Trophoblast cell (in vitro differentiated cells and primary cell): ENCODE data around the gene KRT77.

ENCODE experiments used
- DNase-seq, 2 donors: peaks; one replicate each; pipeline ENCODE4 v3.0.0-alpha.2; 2016
- H2AFZ ChIP-seq: 2 replicates; pipeline ENCODE4 v1.6.1; 2013; ENCODE audit warnings: low read length, moderate library complexity, mild to moderate bottlenecking; ENCODE audit not compliant: insufficient read depth, poor library complexity
- H2AK5ac ChIP-seq: 2 replicates; pipeline ENCODE4 v1.6.1; 2013; ENCODE audit warnings: mild to moderate bottlenecking, low read length
- H2BK120ac ChIP-seq: 2 replicates; pipeline ENCODE4 v1.6.1; 2013; ENCODE audit warnings: low read length, mild to moderate bottlenecking, moderate library complexity; ENCODE audit not compliant: insufficient read depth, poor library complexity
- H2BK12ac ChIP-seq: 2 replicates; pipeline ENCODE4 v1.6.1; 2013; ENCODE audit warnings: mild to moderate bottlenecking, low read length, moderate library complexity
- H2BK5ac ChIP-seq: 2 replicates; pipeline ENCODE4 v1.6.1; 2013; ENCODE audit warnings: low read length, low read depth, moderate library complexity, mild to moderate bottlenecking; ENCODE audit not compliant: poor library complexity
- H3K14ac ChIP-seq: 2 replicates; pipeline ENCODE4 v1.6.1; 2013; ENCODE audit warnings: mild to moderate bottlenecking, low read length
- H3K18ac ChIP-seq: 2 replicates; pipeline ENCODE4 v1.6.1; 2013; ENCODE audit warnings: mild to moderate bottlenecking, low read length
- H3K23ac ChIP-seq: 2 replicates; pipeline ENCODE4 v1.6.1; 2013; ENCODE audit warnings: low read length
- H3K27ac ChIP-seq: 2 replicates; pipeline ENCODE4 v1.5.1; 2013; ENCODE audit warnings: low read depth, mild to moderate bottlenecking, inconsistent platforms, low read length, moderate library complexity
- H3K27me3 ChIP-seq: 2 replicates; pipeline ENCODE4 v1.6.1; 2013; ENCODE audit warnings: inconsistent platforms, mild to moderate bottlenecking, low read length, moderate library complexity; ENCODE audit not compliant: insufficient read depth
- H3K36me3 ChIP-seq, 2 experiments: 1 replicate in 1 of 2; 2 replicates in 1 of 2; pipeline ENCODE4 v1.6.1; 2013; ENCODE audit warnings: low read length in 2 of 2, mild to moderate bottlenecking in 2 of 2, moderate library complexity in 1 of 2; ENCODE audit not compliant: insufficient read depth in 2 of 2, control insufficient read depth in 1 of 2
- H3K4ac ChIP-seq: 2 replicates; pipeline ENCODE4 v1.6.1; 2013; ENCODE audit warnings: low read depth, mild to moderate bottlenecking, low read length, moderate library complexity
- H3K4me1 ChIP-seq, 2 experiments: 1 replicate in 1 of 2; 2 replicates in 1 of 2; pipeline ENCODE4 v1.6.1; 2013; ENCODE audit warnings: low read length in 2 of 2, mild to moderate bottlenecking in 2 of 2, moderate library complexity in 1 of 2; ENCODE audit not compliant: insufficient read depth in 2 of 2, control insufficient read depth in 1 of 2
- H3K4me2 ChIP-seq: 2 replicates; pipeline ENCODE4 v1.6.1; 2013; ENCODE audit warnings: inconsistent platforms, mild to moderate bottlenecking, low read length, moderate library complexity
- H3K4me3 ChIP-seq: 2 replicates; pipeline ENCODE4 v1.5.1; 2013; ENCODE audit warnings: mild to moderate bottlenecking, low read depth, low read length, inconsistent platforms
- H3K79me1 ChIP-seq: one replicate; pipeline ENCODE4 v1.6.1; 2013; ENCODE audit warnings: low read length
- H3K79me2 ChIP-seq: 2 replicates; pipeline ENCODE4 v1.6.1; 2013; ENCODE audit warnings: low read length, mild to moderate bottlenecking; ENCODE audit not compliant: control insufficient read depth, insufficient read depth, poor library complexity
- H3K9ac ChIP-seq: 2 replicates; pipeline ENCODE4 v1.6.1; 2013; ENCODE audit warnings: mild to moderate bottlenecking, low read length
- H3K9me3 ChIP-seq: 2 replicates; pipeline ENCODE4 v1.6.1; 2013; ENCODE audit warnings: low read depth, mild to moderate bottlenecking, control low read depth, inconsistent platforms, low read length; ENCODE audit not compliant: insufficient read depth
- H4K12ac ChIP-seq: 2 replicates; pipeline ENCODE4 v1.6.1; 2013; ENCODE audit warnings: low read depth, mild to moderate bottlenecking, low read length, moderate library complexity
- H4K8ac ChIP-seq: 2 replicates; pipeline ENCODE4 v1.6.1; 2013; ENCODE audit warnings: low read depth, mild to moderate bottlenecking, low read length, moderate library complexity
- H4K91ac ChIP-seq: one replicate; pipeline ENCODE4 v1.6.1; 2013; ENCODE audit warnings: low read depth, mild to moderate bottlenecking, low read length, moderate library complexity
- WGBS: extraction: QIAGEN DNeasy Blood & Tissue Kit; methylation state at CpG from one replicate; pipeline ENCODE4 v1.1.7; 2013; ENCODE audit warnings: missing lambda C conversion rate; ENCODE audit not compliant: insufficient read length, insufficient coverage; ENCODE audit errors: extremely low coverage; 5-methylcytosine and 5-hydroxymethylcytosine counted together

KRT77 gene

DNA sequence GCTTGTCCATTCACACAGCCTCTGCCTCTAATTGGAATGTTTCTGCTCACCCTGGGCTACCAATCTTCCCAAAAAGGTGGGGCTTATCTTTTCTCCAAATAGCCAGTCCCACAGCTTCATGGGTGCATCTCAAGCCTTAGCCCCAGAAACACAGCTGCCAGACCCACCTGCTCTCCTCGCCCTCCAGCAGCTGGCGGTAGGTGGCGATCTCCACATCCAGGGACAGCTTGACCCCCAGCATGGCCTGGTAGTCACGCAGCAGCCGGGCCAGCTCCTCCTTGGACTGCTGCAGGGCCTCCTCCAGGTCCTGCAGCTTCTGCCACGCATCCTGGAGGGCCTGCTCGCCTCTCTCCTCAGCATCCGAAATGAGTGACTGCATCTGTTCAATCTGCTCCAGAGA, 11.1 kb downstream of the KRT77 start:
- no peaks in the 10 kb centered on the region for H3K79me1 ChIP-seq
- H3K36me3 ChIP-seq: no peaks in the 10 kb centered on the region
- no peak overlapping the region for H4K12ac ChIP-seq
- H3K4me1 ChIP-seq: peaks cover 5 to 10% of the 10 kb centered on the region in 2 experiments
- H3K14ac ChIP-seq: no peak overlapping the region
- no peak overlapping the region for H3K18ac ChIP-seq
- no peak overlapping the region for H3K9ac ChIP-seq
- peak in 1 of 2 donors; percentile 41 for DNase-seq
- H4K8ac ChIP-seq: no peak overlapping the region
- H3K23ac ChIP-seq: no peak overlapping the region
- no peak overlapping the region for H2BK120ac ChIP-seq
- H3K4me2 ChIP-seq: no peak overlapping the region
- no CpG with 5 or more reads among the region's 8 CpGs for WGBS
- H3K27ac ChIP-seq: no peak overlapping the region
- H2AFZ ChIP-seq: no peak overlapping the region
- H3K27me3 ChIP-seq: peaks cover 6% of the 10 kb centered on the region
- no peaks in the 10 kb centered on the region for H3K79me2 ChIP-seq
- no peaks in the 10 kb centered on the region for H3K9me3 ChIP-seq
- no peak overlapping the region for H4K91ac ChIP-seq
- H2BK5ac ChIP-seq: no peak overlapping the region
- H2AK5ac ChIP-seq: no peak overlapping the region
- no peak overlapping the region for H3K4ac ChIP-seq
- no peak overlapping the region for H2BK12ac ChIP-seq
- no peak overlapping the region for H3K4me3 ChIP-seq

DNA sequence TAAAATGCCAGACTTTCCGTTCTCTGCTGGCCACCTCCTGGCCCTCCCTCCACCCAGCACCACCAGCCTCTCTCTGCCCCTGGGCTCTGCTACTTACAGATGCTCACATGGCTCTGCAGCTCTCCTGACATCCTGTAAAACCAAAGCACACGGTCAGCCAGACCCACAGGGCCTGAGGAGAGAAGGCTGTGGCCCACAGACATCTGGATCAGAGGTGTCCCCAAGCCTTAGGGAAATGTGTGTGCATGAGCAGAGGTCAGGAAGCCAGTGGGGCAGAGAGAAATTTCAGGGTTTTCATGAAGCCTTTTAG, 11.5 kb downstream of the KRT77 start:
- Histone ChIP-seq H4K12ac (no peak overlapping the region), H3K4me2 (no peak overlapping the region), H3K4me1 (peaks cover 5 to 10% of the 10 kb centered on the region in 2 experiments), H3K14ac (no peak overlapping the region), H3K27me3 (peaks cover 6% of the 10 kb centered on the region), H3K9ac (no peak overlapping the region), H4K91ac (no peak overlapping the region), H2AK5ac (no peak overlapping the region), H3K79me1 (no peaks in the 10 kb centered on the region), H3K27ac (no peak overlapping the region), H3K9me3 (no peaks in the 10 kb centered on the region), H2BK5ac (no peak overlapping the region), H3K4me3 (no peak overlapping the region), H3K4ac (no peak overlapping the region), H3K79me2 (no peaks in the 10 kb centered on the region), H2BK120ac (no peak overlapping the region), H4K8ac (no peak overlapping the region), H3K36me3 (no peaks in the 10 kb centered on the region), H2AFZ (no peak overlapping the region), H3K18ac (no peak overlapping the region), H2BK12ac (no peak overlapping the region), H3K23ac (no peak overlapping the region)
- no CpG with 5 or more reads among the region's 2 CpGs for WGBS
- DNase-seq: no peak

DNA sequence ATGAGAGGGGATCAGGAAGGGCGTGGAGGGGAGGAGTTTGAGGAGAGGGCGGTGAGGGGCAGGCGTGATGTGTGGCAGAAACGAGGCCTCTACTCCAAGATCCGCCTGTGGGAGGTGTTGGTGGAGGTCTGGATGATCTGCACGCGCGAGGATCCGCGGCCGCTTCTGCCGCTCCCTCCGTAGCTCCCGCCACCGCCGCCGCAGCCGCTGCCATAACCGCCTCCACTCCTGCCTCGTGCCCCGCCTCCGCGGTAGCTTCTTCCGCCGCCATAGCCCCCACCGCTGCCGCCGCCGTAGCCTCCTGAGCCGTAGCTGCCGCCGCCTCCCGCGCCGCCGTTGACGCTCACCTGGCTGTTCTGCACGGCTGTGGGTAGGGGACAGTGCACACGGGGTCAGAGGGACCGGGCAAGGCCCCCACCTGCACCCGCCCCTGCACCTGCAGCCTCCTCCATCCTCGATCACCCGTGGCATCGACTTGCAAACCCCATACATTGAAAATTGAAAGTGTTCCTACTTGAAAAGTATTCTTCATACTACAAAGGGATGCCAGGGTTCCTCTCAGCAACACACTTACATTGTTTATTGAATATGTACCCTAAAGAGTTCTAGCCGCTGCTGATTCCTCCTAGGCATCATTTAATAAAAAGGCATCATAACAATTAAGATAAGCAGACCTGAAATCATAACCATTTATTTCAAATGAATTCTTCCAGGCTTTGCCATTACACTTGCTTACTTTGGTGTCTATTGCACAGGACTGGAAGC, 12.1 kb downstream of the KRT77 start:
- WGBS: no CpG with 5 or more reads among the region's 45 CpGs
- DNase-seq: peak in 1 of 2 donors; percentile 18
- H3K4me2 ChIP-seq: peak overlapping the region; percentile 37

DNA sequence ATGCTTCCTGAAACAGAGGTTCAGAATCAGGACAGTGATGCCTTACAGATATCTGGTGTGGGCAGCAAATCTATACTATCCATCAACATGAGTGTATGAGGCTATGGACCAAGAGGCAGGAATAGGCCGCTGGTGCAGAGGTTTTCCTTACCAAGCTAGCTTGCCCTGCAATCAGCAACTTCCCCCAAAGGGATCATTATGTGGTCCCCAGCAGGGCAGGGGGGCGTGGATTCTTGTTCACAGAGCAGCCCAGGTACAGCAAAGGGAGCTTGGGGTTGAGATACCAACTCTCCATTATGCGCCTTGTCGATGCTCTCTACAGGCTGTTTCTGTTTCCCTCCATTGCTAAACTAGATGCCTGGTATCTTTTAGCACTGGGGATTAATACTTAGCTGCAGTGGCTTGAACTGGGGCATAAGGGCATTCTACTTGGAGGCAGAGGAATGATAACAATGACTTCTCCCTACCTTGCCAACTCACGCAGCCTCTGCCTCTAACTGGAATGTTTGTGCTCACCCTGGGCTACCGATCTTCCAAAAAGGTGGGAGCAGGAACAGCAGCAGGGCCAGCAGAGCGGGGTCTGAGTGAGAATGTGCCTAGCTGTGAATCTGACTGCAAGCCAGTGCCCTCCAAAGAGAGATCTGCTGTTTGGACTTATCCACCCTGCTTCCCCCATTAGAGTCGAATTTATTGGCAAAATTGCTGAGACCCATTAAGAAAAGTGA, 12.8 kb downstream of the KRT77 start:
- Histone ChIP-seq H3K9ac (no peak overlapping the region), H2AK5ac (no peak overlapping the region), H3K18ac (no peak overlapping the region), H2BK12ac (no peak overlapping the region), H3K27ac (no peak overlapping the region), H3K4ac (no peak overlapping the region), H3K79me2 (no peaks in the 10 kb centered on the region), H2BK120ac (no peak overlapping the region), H3K27me3 (peaks cover 6% of the 10 kb centered on the region), H4K91ac (no peak overlapping the region), H2AFZ (no peak overlapping the region), H4K8ac (no peak overlapping the region), H3K4me1 (peaks cover 5 to 10% of the 10 kb centered on the region in 2 experiments), H3K36me3 (no peaks in the 10 kb centered on the region), H3K23ac (no peak overlapping the region), H3K4me2 (no peak overlapping the region), H3K4me3 (no peak overlapping the region), H3K14ac (no peak overlapping the region), H4K12ac (no peak overlapping the region), H3K9me3 (no peaks in the 10 kb centered on the region), H2BK5ac (no peak overlapping the region), H3K79me1 (no peaks in the 10 kb centered on the region)
- no CpG with 5 or more reads among the region's 8 CpGs for WGBS
- DNase-seq: no peak

More for the DNA sequence above, 12.1 kb downstream of the KRT77 start:
- Histone ChIP-seq H3K9me3 (no peaks in the 10 kb centered on the region), H2BK5ac (no peak overlapping the region), H3K4ac (no peak overlapping the region), H2BK120ac (no peak overlapping the region), H2BK12ac (no peak overlapping the region), H3K79me2 (no peaks in the 10 kb centered on the region), H3K18ac (no peak overlapping the region), H4K8ac (no peak overlapping the region), H2AK5ac (no peak overlapping the region), H3K27ac (no peak overlapping the region), H3K14ac (no peak overlapping the region), H3K23ac (no peak overlapping the region), H3K9ac (no peak overlapping the region), H3K27me3 (peaks cover 6% of the 10 kb centered on the region), H3K4me1 (peaks cover 5 to 10% of the 10 kb centered on the region in 2 experiments), H3K4me3 (no peak overlapping the region), H4K12ac (no peak overlapping the region), H2AFZ (peak overlapping the region; percentile 3), H3K79me1 (no peaks in the 10 kb centered on the region), H4K91ac (no peak overlapping the region), H3K36me3 (no peaks in the 10 kb centered on the region)
